ENCODE measurements around the gene KSR1.

- TF ChIP-seq POLR2A (IDR thresholded peaks at IDR 0.05) (no peak), CTCF (IDR thresholded peaks at IDR 0.05) (no peak)
Measured at GRCh38 chr17:27413315-27413714, 42.9 kb upstream of the KSR1 start.
